CD4-positive, alpha-beta T cell treated with Interleukin-17A for 4 hours (primary cell): ENCODE measurements around the gene OR4F17.
"Not testable (repeated sequence)": the region's sequence is repeated elsewhere in the genome, so short reads cannot be mapped to it uniquely, and the experiment has no call there.

Experiments
- DNase-seq: peaks from one replicate; pipeline ENCODE4 v3.0.0-alpha.2; 2020; ENCODE audit warnings: mixed read lengths

Gene OR4F17, protein sequence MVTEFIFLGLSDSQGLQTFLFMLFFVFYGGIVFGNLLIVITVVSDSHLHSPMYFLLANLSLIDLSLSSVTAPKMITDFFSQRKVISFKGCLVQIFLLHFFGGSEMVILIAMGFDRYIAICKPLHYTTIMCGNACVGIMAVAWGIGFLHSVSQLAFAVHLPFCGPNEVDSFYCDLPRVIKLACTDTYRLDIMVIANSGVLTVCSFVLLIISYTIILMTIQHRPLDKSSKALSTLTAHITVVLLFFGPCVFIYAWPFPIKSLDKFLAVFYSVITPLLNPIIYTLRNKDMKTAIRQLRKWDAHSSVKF

DNA sequence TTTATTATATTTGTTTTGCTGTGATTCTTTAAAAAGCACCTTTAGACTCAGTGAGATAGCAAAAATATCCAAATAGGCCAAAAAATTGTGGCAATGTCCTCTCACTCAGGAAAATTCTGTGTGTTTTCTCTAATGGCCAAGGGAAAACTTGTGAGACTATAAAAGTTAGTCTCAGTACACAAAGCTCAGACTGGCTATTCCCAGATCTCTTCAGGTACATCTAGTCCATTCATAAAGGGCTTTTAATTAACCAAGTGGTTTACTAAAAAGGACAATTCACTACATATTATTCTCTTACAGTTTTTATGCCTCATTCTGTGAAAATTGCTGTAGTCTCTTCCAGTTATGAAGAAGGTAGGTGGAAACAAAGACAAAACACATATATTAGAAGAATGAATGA, at the start of gene OR4F17:
TSS of gene OR4F17 (plus strand) at position 301 of the 400 bp plus-strand sequence. CDS start 3,575 bp downstream, outside the sequence.
- not testable (repeated sequence) for DNase-seq

DNA sequence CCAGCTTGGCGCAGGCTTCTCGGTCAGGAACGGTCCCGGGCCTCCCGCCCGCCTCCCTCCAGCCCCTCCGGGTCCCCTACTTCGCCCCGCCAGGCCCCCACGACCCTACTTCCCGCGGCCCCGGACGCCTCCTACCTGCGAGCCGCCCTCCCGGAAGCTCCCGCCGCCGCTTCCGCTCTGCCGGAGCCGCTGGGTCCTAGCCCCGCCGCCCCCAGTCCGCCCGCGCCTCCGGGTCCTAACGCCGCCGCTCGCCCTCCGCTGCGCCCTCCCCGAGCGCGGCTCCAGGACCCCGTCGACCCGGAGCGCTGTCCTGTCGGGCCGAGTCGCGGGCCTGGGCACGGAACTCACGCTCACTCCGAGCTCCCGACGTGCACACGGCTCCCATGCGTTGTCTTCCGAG, 36.1 kb upstream of the OR4F17 start:
- DNase-seq, result not testable (repeated sequence)

DNA sequence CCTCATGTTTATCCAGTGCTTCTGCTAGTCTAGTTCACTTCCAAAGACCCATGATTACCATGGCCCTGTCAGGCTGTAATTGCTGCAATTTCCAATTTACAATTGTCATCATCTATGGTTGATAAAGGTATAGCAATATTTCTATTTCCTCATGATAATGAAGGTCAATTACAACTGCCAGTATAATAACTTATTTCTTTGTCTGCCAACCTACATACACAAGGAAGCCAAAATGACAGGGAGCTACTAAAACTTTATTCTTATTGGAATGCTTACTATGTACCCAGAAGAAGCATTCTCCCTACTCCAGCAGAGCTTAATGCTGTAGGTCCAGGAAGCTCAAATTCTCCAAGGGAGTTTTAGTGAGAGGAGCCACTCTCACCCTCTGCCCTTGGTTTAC, 24.0 kb upstream of the OR4F17 start:
- DNase-seq, result not testable (repeated sequence)

DNA sequence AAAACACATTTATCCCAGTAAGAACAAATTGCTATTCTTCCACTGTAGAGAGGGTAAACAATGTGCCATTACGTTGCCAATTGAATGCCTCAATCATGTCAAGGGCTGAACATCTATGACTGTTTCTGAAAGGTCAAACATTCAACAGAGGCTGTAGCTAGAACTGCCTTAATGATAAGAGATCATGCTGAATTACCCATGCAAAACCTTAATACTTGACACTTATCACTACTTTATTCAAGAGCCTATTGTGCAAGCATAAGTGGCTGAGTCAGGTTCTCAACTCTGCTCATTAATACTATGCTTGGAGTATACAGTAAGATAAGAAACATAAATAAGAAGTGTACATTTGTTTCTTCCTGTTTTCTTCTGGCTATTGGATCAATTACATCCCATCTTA, 23.3 kb upstream of the OR4F17 start:
- not testable (repeated sequence) for DNase-seq

DNA sequence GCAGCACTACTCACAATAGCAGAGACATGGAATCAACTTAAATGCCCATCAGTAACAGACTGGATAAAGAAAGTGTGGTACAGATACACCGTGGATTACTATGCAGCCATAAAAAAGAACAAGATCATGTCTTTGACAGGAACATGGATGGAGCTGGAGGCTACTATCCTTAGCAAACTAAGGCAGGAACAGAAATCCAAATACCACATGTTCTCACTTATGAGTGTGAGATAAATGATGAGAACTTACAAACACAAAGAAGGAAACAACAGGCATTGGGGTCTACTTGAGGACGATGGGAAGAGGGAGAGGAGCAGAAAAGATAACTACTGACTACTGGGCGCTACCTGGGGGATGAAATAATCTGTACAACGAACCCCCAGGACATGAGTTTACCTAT, 16.2 kb upstream of the OR4F17 start:
- DNase-seq, result not testable (repeated sequence)

DNA sequence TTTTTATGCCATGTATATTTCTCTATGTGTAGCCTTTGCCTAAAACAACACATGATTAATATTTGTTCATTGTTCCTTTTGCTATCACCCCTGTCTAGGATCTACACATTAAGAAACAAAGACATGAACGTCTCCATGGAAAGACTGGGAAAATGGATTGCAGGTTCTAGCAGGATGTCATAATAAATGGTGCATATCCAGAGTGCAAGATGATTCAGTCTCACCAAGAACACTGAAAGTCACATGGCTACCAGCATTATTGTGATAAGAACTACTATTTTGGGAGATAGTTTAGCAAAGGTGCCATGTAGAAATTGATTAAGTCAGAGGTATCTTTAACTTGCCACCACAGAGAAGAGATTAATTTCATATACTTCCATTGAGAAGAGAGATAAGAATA, 12.1 kb upstream of the OR4F17 start:
- DNase-seq, result not testable (repeated sequence)

DNA sequence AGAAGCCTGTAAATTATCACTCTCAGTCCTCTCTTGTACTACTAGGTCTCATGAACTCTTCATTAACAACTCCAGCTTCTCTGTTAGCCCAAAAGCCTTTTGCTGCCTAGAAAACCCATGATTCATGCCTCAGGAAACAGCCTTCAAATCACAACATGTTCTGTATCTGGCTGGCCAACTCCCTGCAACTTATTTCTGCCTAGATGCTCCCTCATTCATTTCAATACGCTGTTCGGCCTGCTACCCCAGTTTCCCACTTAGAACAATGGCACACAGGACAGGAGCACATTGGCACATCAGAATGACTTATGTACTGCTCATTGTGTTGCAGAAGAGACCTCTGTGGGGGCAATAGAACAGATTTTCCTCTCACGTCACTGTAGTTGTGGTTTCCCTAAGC, 9.3 kb upstream of the OR4F17 start:
- DNase-seq, result not testable (repeated sequence)

DNA sequence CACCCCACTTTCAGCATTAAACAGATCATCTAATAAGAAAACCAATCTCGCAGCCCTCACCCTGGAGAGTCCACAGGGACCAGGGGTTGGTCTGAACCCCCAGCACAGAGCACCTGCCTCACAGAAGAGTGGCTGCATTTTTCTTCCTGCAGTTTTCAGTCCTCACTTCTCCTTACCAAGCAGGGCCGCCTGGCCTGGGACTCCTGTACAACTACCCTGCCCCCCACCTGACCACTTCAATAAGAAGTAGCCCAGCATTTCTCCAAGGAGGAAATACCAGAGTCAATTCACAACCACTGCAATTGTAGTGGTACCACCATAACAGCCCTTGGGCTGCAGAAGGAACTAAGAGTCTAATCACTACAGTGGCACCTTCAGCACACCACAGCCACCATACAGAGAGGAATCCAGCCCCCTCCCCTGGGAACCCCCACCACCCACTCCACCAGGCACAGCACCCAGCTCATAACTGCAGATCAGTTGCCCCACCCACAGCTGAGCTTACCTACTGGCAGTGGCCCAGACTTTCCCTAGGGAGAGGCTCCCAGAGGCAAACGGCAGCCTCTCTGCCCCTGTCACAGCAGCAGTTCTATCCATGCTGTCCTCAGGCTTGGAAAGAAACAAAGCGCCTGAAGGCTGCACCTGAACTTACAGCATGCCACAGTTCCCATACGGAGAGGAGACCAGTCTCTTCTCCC, 13.7 kb downstream of the OR4F17 start:
- DNase-seq, result not testable (repeated sequence)
